GM12865 (cell line): Measurements from ENCODE around the gene ROBO1.

Experiments
- DNase-seq: peaks from one replicate; pipeline ENCODE4 v3.0.0; 2010; ENCODE audit warnings: low read depth
- H3K4me3 ChIP-seq: 2 replicates; pipeline ENCODE4 v1.5.1; 2011; ENCODE audit warnings: mild to moderate bottlenecking, low read depth, low read length, control low read depth
- TF ChIP-seq, protein P1 (sequence below): IDR thresholded peaks from 2 replicates; pipeline ENCODE4 v1.5.1; 2011; ENCODE audit warnings: low read length, control low read depth, low read depth, inconsistent platforms; ENCODE audit not compliant: insufficient read depth; ENCODE audit errors: missing control alignments

Gene ROBO1

DNA sequence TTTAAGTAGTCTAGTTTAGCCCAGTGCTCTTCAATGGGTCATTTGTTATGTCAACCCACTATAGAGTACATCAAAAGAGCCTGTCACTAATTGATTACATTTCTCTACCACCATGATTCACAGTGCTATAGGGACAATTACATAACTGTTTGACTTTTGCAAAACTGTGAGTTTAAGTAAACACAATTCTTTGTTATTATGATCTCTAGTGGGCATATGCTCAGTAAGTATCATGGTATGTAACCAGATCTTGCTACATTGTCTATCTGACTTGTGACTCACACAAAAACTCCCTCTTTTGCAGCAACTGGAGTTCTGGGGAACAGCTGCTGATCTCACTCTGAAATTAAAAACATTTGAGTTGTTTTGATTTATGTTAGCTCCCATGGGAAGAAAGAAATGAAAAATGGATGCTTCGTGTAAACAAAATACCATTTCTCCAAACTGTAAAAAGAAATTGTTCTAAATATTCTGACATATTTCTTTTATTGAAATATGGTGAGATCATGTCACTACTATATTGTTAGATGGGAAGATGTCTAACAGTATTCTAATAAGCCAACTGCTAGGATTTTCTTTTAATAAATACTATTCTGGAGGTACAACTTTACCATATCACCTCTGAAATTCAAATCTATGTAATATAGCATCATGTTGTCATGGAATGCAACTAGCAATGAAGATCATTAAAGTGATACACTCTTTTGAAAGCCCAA is 470.4 kb downstream of the ROBO1 start:
- DNase-seq = no peak
- no peak overlapping the region for H3K4me3 ChIP-seq
- TF ChIP-seq, protein P1, sequence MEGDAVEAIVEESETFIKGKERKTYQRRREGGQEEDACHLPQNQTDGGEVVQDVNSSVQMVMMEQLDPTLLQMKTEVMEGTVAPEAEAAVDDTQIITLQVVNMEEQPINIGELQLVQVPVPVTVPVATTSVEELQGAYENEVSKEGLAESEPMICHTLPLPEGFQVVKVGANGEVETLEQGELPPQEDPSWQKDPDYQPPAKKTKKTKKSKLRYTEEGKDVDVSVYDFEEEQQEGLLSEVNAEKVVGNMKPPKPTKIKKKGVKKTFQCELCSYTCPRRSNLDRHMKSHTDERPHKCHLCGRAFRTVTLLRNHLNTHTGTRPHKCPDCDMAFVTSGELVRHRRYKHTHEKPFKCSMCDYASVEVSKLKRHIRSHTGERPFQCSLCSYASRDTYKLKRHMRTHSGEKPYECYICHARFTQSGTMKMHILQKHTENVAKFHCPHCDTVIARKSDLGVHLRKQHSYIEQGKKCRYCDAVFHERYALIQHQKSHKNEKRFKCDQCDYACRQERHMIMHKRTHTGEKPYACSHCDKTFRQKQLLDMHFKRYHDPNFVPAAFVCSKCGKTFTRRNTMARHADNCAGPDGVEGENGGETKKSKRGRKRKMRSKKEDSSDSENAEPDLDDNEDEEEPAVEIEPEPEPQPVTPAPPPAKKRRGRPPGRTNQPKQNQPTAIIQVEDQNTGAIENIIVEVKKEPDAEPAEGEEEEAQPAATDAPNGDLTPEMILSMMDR = no peak

DNA sequence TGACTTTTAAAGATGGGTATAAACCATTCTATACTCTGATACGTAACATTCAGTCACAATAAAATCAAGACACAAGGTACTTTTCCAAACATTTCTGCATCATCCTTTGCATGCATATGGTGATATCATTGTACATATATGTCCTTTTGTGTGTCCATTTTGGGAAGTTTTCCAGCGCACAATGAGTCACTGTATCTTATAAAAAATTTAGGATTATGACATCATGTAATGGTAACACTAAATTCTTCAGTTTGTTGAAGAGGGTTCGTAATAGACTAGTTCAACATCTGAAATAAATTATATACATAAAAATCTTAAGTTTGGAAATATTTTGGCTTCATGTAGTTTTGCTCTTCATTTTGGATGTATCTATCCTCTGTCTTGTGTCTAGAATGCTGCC is 480.9 kb downstream of the ROBO1 start:
- no peak for DNase-seq
- H3K4me3 ChIP-seq = no peak overlapping the region
- TF ChIP-seq, protein P1 = no peak

DNA sequence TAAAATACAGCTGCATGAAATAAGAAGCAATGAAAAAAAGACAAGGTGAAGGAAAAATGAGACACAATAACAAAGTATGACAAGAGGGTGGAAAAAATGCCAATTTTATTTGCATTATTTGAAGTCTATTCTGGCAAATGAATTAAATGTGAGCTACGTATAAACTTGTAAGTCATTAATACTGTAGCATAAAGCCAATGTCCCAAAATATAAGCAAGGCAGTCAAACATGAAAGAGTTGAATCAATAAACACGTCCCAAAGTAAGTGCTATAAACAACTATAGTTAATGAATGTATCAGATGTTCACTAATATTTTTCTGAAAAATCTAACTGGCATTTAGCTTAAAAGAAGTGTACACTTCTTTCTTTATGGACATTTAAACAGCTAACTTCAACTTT is 481.9 kb downstream of the ROBO1 start:
- TF ChIP-seq, protein P1 = no peak
- no peak for DNase-seq
- H3K4me3 ChIP-seq = no peak overlapping the region

DNA sequence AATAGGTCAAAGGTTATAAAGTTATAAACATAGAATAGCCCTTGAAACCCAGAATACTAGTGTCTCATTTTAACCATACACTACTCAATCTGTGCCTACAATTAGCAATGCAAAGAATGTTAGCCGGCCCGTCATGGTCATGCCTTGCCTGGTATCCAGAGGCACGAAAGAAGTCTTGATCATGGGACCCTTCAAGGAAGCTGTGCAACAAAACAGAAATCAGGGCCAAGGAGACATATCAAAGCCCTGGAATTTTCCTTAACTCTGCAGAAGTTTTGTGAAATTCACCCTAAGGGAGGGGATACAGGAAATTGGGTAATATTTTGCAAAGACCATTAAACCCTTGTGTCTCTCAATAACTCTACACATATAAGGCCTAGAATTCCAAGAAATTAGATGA is 482.4 kb downstream of the ROBO1 start:
- DNase-seq = no peak
- H3K4me3 ChIP-seq = no peak overlapping the region
- TF ChIP-seq, protein P1 = no peak

DNA sequence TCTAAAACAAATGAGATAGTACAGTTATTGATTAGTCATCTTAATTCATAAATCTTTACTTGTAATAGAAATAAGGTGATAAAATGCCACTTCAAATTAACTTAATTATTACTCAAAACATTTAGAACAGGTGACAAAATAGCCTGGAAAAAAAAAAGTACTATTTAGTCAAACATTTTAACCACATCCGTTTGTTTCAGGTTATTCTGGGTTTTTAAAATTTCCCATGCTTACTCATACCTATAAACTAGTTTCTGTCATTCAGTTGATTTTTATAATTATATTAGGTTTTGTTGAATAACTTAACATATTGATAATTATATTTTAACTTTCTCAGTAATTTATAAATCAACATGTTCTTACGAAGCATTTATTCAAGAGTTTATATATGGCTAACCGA is 483.0 kb downstream of the ROBO1 start:
- H3K4me3 ChIP-seq = no peak overlapping the region
- no peak for DNase-seq
- TF ChIP-seq, protein P1 = no peak

DNA sequence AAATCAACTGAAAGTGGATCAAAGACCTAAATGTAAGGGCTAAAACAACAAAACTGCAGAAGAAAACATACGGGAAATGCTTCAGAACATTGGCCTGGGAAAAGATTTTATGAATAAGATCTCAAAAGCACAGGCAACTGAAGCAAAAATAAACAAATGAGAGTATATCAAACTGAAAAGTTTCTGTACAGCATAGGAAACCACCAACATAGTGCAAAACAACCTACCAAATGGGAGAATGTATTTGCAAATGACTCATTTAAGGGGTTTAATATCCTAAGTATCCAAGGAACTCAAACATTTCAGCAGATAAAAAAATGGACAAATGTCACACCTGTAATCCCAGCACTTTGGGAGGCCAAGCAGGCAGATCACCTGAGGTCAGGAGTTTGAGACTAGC is 489.1 kb downstream of the ROBO1 start:
- H3K4me3 ChIP-seq = no peak overlapping the region
- TF ChIP-seq, protein P1 = no peak

DNA sequence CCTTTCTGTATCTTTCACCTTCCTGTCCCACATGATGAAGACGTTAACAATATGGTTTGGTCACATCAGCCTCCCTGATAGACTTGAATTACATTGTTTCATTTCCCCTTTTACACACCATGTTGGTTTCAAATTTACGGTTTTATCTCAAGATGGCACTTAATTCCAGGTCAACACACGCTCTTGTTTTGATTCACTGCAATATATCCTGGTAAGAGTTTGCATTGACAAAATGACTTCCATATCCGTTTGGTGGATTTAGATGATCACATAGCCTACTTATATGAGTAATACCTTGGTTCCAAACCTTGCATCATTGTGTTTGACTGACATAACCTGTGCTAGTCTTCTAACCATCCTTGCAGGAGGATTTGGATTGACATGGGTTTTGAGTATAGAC is 499.4 kb downstream of the ROBO1 start:
- no peak overlapping the region for H3K4me3 ChIP-seq
- DNase-seq = peak; percentile 4
- TF ChIP-seq, protein P1 = no peak

More for the DNA sequence above, 489.1 kb downstream of the ROBO1 start:
- DNase-seq = no peak
